Stomach (tissue), 9 donors: ENCODE results near the gene HCFC1. TPM values are rescaled to one million over a fixed set of nuclear protein-coding genes. Genes with fewer than 3 reads are reported as not detected.
A peak's percentile ranks its signal among the peaks of the same experiment; 100 is the strongest.

ENCODE experiments used
- DNase-seq, 2 donors: peaks; one replicate each; pipeline versions ENCODE4 v3.0.0 to v3.0.0-alpha.2; 2013 to 2019
- H3K27ac ChIP-seq, 5 donors: fragments of 200-600 bp in 4 of 5; sonication (generic) in 4 of 5; one replicate each; pipeline ENCODE4 v1.5.1; 2013 to 2019; ENCODE audit warnings: mild to moderate bottlenecking in 1 of 5, moderate library complexity in 1 of 5
- H3K27me3 ChIP-seq, 3 donors: fragments of 200-600 bp; sonication (generic); one replicate each; pipeline ENCODE4 v1.5.1; 2017 to 2019; ENCODE audit warnings: mixed run types in 1 of 3
- H3K36me3 ChIP-seq, 4 donors: fragments of 200-600 bp; sonication (generic); 1 replicate in 3 of 4; 2 replicates in 1 of 4; pipeline ENCODE4 v1.5.1; 2016 to 2019
- H3K4me1 ChIP-seq, 4 donors: fragments of 200-600 bp; sonication (generic); one replicate each; pipeline ENCODE4 v1.5.1; 2016 to 2019
- H3K4me3 ChIP-seq, 4 donors: fragments of 200-600 bp; sonication (generic) in 3 of 4; one replicate each; pipeline ENCODE4 v1.5.1; 2016 to 2019; ENCODE audit warnings: mild to moderate bottlenecking in 1 of 4
- H3K9me3 ChIP-seq, 4 donors: fragments of 200-600 bp; sonication (generic); one replicate each; pipeline ENCODE4 v1.5.1; 2016 to 2019
- EP300 ChIP-seq: sonication (generic); formaldehyde crosslinking; IDR thresholded peaks from one replicate; pipeline ENCODE4 v1.6.1; 2017; ENCODE audit warnings: antibody characterized with exemption
- POLR2A ChIP-seq, 4 donors: fragments of 450-650 bp; IDR thresholded peaks; one replicate each; pipeline ENCODE4 v1.6.1; 2016; ENCODE audit warnings: antibody characterized with exemption in 4 of 4, control low read depth in 2 of 4, mild to moderate bottlenecking in 1 of 4, moderate library complexity in 1 of 4
- POLR2AphosphoS5 ChIP-seq, 3 donors: sonication (generic); formaldehyde crosslinking; IDR thresholded peaks; one replicate each; pipeline ENCODE4 v1.6.1; 2016; ENCODE audit warnings: antibody characterized with exemption in 3 of 3
- WGBS, 5 donors: extraction: QIAGEN DNeasy Blood & Tissue Kit in 3 of 5; methylation state at CpG; one replicate each; pipeline versions ENCODE4 v1.1.5 to v1.1.7; 2013 to 2018; 5-methylcytosine and 5-hydroxymethylcytosine counted together
- intact Hi-C: fragments of 100-400 bp; cut with DNase I; formaldehyde crosslinking; loops from one replicate; pipeline ENCODE4 v1.15.1; 2023; ENCODE audit warnings: low total_unique reads
- polyA plus RNA-seq, 3 donors: library from polyadenylated mRNA; stranded (reverse); fragments of 200-250 nt; gene quantifications; one replicate each; pipeline ENCODE4 v1.2.3, GENCODE V29; 2013
- total RNA-seq, 5 donors: library from RNA; depleted of rRNA; stranded (reverse); fragments of >200 nt; gene quantifications; one replicate each; pipeline versions ENCODE4 v1.1.0 to v1.2.3, GENCODE V29; 2014 to 2016
- TF ChIP-seq, protein P1 (sequence below), 7 experiments: fragments of 450-650 bp in 4 of 7; fragments of 200-600 bp in 3 of 7; sonication (generic) in 3 of 7; IDR thresholded peaks; one replicate each; pipeline ENCODE4 v1.5.1; 2016 to 2019; ENCODE audit warnings: antibody characterized with exemption in 7 of 7, control low read depth in 2 of 7, mild to moderate bottlenecking in 1 of 7
- donor health status: healthy with polysubstance abuse.
- donor health status: Bipolar disorder and iron deficiency.
- donor health status: healthy.

HCFC1 gene
- total and polyA plus RNA-seq, 8 donors = 9.0 to 61.6 (median 17.8) TPM

DNA sequence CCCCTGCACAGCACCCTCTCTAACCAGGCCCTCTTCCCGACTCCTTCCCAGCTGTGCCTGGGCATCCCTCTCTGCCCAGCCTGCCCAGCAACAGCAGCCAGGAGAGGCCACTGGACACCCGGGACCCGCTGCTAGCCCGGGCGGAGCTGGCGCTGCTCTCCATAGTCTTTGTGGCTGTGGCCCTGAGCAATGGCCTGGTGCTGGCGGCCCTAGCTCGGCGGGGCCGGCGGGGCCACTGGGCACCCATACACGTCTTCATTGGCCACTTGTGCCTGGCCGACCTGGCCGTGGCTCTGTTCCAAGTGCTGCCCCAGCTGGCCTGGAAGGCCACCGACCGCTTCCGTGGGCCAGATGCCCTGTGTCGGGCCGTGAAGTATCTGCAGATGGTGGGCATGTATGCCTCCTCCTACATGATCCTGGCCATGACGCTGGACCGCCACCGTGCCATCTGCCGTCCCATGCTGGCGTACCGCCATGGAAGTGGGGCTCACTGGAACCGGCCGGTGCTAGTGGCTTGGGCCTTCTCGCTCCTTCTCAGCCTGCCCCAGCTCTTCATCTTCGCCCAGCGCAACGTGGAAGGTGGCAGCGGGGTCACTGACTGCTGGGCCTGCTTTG lies 66.0 kb downstream of the HCFC1 start:
- Histone ChIP-seq H3K4me3 (no peak overlapping the region), H3K9me3 (no peaks in the 10 kb centered on the region), H3K36me3 (peaks cover 0 to 5% (median 0%) of the 10 kb centered on the region in 4 donors), H3K27ac (no peak overlapping the region), H3K27me3 (peaks cover 0 to 36% (median 0%) of the 10 kb centered on the region in 3 donors), H3K4me1 (peaks cover 0 to 25% (median 8%) of the 10 kb centered on the region in 4 donors)
- WGBS, 5 donors = 88 to 91% (median 90%) methylated on average over 17 to 32 of the region's 32 CpGs; no CpG with 5 or more reads in 1 of the 5 donors
- intact Hi-C loops = no loop called here
- no peak for DNase-seq
- TF ChIP-seq EP300 (no peak), POLR2A (IDR thresholded peaks at IDR 0.05) (no peak), POLR2AphosphoS5 (IDR thresholded peaks at IDR 0.05) (no peak)
- TF ChIP-seq, protein P1, sequence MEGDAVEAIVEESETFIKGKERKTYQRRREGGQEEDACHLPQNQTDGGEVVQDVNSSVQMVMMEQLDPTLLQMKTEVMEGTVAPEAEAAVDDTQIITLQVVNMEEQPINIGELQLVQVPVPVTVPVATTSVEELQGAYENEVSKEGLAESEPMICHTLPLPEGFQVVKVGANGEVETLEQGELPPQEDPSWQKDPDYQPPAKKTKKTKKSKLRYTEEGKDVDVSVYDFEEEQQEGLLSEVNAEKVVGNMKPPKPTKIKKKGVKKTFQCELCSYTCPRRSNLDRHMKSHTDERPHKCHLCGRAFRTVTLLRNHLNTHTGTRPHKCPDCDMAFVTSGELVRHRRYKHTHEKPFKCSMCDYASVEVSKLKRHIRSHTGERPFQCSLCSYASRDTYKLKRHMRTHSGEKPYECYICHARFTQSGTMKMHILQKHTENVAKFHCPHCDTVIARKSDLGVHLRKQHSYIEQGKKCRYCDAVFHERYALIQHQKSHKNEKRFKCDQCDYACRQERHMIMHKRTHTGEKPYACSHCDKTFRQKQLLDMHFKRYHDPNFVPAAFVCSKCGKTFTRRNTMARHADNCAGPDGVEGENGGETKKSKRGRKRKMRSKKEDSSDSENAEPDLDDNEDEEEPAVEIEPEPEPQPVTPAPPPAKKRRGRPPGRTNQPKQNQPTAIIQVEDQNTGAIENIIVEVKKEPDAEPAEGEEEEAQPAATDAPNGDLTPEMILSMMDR (IDR thresholded peaks at IDR 0.05) = no peak

DNA sequence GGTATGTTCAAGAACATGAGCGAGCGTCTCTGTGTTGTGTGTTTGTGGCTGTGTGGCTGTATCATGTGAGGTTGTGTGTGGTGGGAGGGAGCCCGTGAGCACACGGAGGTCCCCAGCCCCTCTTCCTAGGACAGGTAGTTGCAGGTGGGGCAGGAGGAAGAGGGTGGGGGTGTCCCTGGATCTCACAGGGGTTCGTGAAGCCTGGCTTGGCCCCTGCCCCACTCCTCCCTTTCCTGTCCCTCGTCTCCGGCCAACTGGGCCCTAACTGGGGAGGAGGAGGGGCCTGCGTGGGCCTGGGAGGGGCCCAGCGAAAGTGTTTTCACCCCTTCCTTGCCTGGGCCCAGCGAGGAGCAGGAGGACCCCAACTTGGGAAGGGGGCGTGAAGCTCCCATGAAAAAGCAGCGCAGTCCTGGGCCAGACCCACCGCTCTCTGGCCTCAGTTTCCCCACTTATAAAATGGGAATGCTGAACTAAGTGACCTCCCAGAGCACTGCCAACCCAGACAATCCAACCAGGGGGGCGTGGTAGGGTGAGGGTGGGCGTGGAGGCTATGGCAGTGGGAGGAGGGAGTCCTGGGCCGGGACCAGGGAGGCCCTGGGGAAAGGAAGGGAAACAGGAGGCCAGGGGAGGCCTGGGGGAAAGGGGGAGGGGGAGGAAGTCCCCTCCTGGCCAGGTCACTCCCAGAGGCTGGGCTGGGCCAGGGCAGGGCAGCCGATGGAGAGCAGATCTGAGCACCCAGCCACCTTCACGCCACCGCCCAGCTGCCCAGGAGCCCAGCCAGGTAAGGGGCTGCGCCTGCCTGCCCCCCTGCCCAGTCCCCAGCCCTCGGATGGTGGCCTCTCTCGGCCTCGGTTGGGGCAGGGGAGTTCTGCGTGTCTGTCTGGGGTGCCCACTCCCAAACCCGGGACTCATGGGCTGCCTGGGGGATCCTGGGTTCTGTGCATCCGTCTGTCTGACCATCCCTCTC lies 67.3 kb downstream of the HCFC1 start, which contains the start of gene AVPR2:
Gene AVPR2 (plus strand): TSS at position 683 of the 967 bp plus-strand sequence. CDS start 473 bp downstream, outside the sequence.
- WGBS, 5 donors = 22 to 50% (median 38%) methylated on average over 10 to 26 of the region's 26 CpGs
- Histone ChIP-seq H3K27ac (peak within 1 kb of the TSS in 3 of 5 donors; percentile 8 to 39 (median 22)), H3K36me3 (no peaks in the 10 kb centered on the region), H3K4me3 (peak within 1 kb of the TSS in 1 of 4 donors; percentile 22), H3K9me3 (peaks cover 0 to 1% (median 0%) of the 10 kb centered on the region in 4 donors), H3K27me3 (peaks cover 0 to 32% (median 0%) of the 10 kb centered on the region in 3 donors), H3K4me1 (peaks cover 0 to 28% (median 9%) of the 10 kb centered on the region in 4 donors)
- intact Hi-C loops = no loop called here
- no peak for DNase-seq
- TF ChIP-seq, protein P1 (IDR thresholded peaks at IDR 0.05) = no peak
- TF ChIP-seq EP300 (no peak), POLR2A (IDR thresholded peaks at IDR 0.05) (no peak), POLR2AphosphoS5 (IDR thresholded peaks at IDR 0.05) (no peak)

DNA sequence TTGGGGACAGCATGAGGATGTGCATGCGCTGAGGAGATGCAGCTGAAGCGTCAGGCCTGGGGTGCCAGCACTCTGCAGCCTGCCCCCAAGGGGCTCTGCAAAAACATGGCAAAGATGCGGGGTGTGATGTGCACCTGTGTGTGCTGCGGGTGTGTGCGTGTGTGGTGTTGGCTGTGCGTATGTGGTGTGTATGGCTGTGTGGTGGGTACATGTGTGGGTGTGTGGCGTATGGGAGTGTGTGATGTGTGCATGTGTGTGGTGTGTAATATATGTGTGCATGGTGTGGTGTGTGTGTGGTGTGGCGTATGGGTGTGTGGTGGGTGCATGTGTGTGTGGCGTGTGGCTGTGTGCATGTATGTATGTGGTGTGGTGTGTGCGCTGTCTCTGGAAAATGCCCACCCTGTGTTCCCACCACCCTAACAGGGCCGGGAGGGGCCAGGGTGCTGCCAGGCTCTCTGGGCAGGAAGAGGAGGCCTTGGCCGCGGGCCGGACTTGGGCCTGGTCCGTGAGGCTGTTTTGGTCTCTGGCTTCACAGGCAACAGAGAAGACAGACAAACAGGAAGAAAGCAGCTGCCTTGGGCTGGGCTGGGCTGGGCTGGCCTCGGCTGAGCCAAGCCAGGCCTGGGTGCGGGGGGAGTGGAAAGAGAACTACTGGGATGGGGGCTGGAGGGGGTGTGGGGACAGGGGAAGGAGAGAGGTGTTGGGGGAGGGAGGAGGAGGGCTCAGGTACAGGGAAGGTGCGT lies 68.2 kb downstream of the HCFC1 start:
- Histone ChIP-seq H3K36me3 (no peaks in the 10 kb centered on the region), H3K9me3 (peaks cover 0 to 7% (median 0%) of the 10 kb centered on the region in 4 donors), H3K27me3 (peaks cover 0 to 30% (median 0%) of the 10 kb centered on the region in 3 donors), H3K27ac (peak overlapping the region in 3 of 5 donors; percentile 8 to 39 (median 22)), H3K4me1 (peaks cover 0 to 28% (median 9%) of the 10 kb centered on the region in 4 donors), H3K4me3 (no peak overlapping the region)
- no peak for TF ChIP-seq POLR2A (IDR thresholded peaks at IDR 0.05)
- DNase-seq = no peak
- intact Hi-C loops = no loop called here
- WGBS, 5 donors = 53 to 60% (median 54%) methylated on average over 15 to 18 of the region's 18 CpGs

DNA sequence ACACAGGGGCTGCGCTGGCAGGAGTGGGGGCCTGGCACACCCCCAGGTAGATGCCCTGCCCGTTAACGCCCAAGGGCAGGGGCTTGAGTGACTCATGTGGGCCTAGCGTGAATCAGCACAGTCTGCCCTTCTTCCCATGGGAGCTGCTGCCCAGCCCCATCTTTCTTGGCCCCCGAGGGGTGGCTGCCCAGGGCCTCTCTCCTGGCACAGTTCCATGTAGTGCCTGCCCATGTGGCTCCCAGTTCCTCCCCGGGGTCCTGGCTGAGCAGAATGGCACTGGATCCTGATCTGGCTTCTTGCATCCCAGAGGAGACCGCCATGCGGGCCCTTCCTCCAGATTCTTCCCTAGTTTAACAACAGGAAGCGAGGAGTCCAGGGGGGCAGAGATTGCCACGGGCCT lies 69.2 kb downstream of the HCFC1 start:
- no peak for DNase-seq

More for the DNA sequence above, 69.2 kb downstream of the HCFC1 start:
- TF ChIP-seq, protein P1 (IDR thresholded peaks at IDR 0.05) = no peak
- TF ChIP-seq POLR2AphosphoS5 (IDR thresholded peaks at IDR 0.05) (no peak), POLR2A (IDR thresholded peaks at IDR 0.05) (no peak)
- Histone ChIP-seq H3K36me3 (no peaks in the 10 kb centered on the region), H3K27me3 (peaks cover 0 to 24% (median 0%) of the 10 kb centered on the region in 3 donors), H3K9me3 (peaks cover 0 to 7% (median 0%) of the 10 kb centered on the region in 4 donors), H3K4me3 (no peak overlapping the region), H3K4me1 (peaks cover 0 to 28% (median 9%) of the 10 kb centered on the region in 4 donors), H3K27ac (no peak overlapping the region)
- intact Hi-C loops = no loop called here
- WGBS, 5 donors = 0 to 78% (median 59%) methylated on average over 1 to 10 of the region's 10 CpGs
